Breast epithelium (tissue), 3 donors: ENCODE data around the gene PUS7.

ENCODE experiments used
- POLR2AphosphoS5 ChIP-seq, 3 donors: sonication (generic); formaldehyde crosslinking; IDR thresholded peaks; one replicate each; pipeline ENCODE4 v1.6.1; 2017; ENCODE audit warnings: antibody characterized with exemption in 3 of 3
- TF ChIP-seq, protein P1 (sequence below), 3 donors: fragments of 450-650 bp; IDR thresholded peaks; one replicate each; pipeline ENCODE4 v1.5.1; 2016 to 2017; ENCODE audit warnings: antibody characterized with exemption in 3 of 3, mild to moderate bottlenecking in 3 of 3, moderate library complexity in 3 of 3

DNA sequence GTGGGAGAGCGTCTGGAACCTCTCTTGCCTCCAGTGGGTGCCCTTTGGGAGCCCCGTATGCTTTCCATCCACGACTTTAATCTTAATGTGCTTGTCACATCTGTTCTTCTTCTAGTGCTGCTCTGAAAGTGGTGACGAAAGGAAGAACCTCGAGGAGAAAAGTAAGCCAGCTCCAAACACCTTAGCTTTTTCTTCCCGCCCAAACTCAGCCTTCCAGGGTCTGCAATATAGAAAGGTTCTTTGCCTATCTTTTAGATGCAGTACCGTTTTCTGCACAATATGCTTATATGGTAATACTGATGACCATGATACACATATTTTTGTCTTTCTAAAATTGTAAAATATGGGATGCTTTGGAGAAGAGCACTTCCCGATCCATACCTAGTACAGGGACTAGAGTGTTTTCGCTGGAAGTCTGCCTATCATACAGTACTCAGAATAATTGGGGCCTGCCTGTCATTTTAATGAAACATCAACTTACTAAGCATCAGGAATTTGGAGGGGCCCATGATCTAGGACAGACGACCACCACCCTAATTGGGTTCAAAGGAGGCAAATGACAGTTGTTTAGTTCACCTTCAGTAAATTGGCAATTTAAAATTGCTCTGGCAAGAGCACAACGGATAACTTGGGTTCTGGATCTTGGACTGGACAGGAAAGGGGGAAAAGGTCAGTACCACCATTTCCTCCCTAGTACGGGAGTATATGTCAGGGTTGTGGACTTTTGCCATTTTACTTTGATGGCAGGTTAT is 10.8 kb upstream of the PUS7 start:
- no peak for TF ChIP-seq POLR2AphosphoS5 (IDR thresholded peaks at IDR 0.05)
- TF ChIP-seq, protein P1, sequence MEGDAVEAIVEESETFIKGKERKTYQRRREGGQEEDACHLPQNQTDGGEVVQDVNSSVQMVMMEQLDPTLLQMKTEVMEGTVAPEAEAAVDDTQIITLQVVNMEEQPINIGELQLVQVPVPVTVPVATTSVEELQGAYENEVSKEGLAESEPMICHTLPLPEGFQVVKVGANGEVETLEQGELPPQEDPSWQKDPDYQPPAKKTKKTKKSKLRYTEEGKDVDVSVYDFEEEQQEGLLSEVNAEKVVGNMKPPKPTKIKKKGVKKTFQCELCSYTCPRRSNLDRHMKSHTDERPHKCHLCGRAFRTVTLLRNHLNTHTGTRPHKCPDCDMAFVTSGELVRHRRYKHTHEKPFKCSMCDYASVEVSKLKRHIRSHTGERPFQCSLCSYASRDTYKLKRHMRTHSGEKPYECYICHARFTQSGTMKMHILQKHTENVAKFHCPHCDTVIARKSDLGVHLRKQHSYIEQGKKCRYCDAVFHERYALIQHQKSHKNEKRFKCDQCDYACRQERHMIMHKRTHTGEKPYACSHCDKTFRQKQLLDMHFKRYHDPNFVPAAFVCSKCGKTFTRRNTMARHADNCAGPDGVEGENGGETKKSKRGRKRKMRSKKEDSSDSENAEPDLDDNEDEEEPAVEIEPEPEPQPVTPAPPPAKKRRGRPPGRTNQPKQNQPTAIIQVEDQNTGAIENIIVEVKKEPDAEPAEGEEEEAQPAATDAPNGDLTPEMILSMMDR (IDR thresholded peaks at IDR 0.05): no peak
